ENCODE results near the gene P3H2.

P3H2 gene

DNA sequence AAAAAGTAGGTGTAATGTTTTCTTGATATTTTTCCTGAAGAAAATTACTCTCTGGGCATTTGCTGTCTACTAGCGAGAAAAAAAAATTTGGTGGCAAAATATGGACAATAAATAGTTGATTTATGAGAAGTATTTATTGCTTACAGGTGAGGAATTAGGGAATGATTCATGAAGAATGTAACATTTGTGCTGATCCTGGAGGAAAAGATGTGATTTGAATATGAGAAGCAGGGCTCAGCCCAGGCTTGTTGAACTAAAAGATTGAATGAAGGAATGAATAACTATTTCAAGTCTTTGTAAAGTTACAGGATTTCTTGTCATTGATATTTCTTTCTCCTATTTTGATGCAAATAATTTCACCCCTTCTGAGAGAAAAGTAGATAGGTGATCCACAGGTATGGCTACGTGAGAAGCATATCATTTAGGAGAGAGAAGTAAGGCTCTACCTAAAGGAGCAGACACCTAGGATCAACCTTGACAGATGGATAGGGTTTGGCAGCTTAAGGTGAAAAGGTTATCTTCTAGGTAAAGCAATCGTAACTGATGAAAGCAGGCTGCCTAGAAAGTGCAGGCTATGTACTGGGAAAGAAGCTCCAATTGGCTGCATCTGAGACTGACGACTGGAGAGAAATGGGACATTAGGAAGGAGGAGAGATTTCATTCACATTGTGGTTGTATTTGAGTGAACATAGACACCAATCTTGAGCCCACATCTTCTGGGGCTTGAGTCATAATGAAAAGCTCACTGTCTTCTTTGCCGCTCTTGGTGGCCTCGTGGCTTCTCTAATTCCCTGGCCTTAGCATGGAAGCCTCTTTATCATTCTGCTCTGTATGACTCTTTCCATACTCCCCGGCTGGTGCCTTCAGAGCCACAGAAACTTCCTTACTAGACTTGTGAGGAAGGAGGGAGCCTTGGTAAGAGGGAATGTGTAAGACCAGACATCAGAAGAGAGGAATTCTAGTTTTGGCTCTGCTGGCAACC, 106.5 kb downstream of the P3H2 start:
- peak; percentile 49 for DNase-seq (ENCODE audit: low spot score)

DNA sequence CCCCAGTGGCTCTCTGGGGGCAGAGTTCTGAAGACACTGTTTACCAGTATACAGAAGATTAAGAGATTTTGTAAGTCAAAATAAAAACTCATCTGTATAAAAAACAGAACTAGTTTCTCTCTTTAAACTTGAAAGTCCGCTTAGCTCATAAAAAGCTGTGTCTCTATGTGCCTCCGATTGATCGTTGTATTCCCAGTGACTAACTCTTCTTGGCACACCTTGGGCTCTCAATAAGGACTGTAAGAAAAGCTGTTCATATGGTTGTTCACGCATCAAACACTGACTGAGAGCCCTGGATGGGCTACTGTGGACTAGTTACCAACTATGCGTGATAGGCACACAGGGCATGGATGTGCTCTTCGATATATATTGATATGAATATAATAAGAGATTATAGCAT, 107.9 kb downstream of the P3H2 start:
- peak; percentile 47 for DNase-seq (ENCODE audit: low spot score)

DNA sequence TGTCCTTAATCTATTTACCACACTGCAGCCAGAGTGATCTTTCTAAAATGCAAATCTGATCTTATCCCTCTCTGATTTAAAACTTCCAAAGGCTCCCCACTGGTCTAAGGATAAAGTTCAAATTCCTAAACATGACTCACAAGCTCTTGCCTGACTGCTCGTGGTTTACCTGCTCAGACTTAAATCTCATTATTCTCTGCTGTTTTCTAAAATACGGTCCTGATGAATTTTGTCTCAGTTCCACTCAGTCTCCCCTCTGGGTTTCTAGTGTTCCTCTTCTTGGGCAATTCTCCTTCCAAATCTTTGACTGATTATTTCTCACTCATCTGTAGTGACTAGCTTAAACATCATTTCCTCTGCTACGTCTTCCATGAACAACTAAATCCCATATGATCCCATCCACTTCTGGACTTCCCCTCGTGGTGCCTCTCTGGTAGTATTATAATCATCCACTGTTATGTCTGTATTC, 108.3 kb downstream of the P3H2 start:
- peak; percentile 74 for DNase-seq (ENCODE audit: low spot score)

DNA sequence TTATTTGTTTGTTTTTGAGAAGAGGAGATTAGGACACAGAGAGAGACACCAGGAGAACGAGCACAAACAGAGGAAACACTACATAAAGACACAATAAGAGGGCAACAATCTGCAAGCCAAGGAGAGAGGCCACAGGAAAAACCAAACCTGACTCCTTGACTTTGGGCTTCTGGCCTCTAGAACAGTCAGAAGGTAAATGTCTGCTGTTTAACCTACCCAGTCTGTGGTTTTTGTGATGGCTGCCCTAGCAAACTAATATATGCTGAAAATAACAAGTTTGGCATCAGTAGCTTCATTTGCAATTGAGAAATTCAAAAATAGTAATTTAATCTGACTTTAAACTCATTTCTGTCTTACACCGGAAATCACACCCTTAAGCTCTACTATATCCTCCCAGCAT, 110.2 kb downstream of the P3H2 start:
- DNase-seq (ENCODE audit: low spot score), result no peak

DNA sequence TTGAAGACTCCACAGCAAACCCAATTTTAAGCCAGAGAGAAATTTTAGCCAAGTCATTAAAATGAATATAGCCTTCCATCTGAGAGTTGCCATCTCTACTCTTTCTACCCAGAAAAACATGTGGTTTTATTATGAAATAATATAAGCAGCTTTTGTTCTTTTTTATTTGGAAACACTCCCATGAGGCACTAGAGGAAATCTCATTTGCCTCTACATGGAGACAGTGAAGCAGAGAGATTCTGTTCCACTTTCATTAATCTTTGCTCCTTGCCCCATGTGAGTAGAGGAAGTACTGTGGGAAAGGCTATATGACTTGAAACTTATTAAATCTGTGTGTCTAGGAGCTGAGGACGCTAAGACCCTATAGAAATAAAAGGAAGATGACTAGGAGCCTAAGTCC, 111.1 kb downstream of the P3H2 start:
- no peak for DNase-seq (ENCODE audit: low spot score)

DNA sequence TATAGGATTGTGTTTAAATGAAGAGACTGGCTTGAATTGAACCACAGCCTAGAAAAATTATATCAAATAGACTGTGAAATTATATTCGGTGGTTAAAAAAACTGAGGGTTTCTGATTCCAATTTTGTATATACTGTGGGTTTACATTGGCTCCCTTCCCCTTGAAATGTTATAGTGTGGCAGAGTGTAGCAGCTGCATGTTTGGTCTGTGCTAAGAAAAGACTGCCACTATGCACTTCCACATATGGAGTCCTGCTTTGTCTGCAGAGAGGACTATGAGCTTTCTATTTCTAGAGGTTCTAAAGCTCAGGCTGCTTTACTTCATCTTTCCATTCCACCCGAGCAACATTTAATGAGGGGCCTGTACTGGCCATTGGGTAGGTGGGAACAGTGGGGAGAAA, 112.3 kb downstream of the P3H2 start:
- no peak for DNase-seq (ENCODE audit: low spot score)

DNA sequence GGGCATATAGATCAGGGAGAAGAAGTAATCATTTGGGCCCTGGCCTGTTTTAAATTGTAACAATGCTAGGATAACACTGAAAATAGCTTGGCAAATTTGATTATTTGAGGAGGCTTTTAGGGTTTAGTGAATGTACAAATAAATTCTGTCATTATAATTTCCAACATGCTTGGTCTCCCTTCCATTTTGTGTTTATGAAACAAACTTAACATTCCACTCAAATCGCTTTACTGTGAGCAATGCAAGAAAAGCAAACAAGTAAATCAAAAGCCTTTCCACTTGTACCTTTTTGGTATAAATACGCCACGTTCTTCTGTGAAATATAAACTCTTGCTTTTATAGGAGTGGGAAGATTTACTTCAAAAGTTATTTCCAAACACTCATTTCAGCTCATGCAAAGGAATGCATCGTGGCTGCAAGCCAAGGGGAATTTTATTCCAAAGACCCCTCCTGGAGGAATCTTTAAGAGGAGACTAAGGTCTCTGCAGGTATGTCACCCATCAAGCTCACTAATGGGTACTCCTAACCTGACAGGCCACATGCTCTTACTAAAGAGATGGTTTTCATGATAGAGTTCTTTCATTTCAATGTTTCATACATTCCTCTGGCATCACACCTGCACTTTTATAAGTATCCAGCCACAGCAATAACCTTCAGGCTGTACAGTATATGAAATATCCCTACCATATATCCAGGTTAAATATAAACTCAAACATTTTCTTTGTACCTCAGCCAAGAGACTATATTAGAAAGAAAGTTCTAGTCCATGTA, 115.2 kb downstream of the P3H2 start:
- DNase-seq (ENCODE audit: low spot score), result no peak

DNA sequence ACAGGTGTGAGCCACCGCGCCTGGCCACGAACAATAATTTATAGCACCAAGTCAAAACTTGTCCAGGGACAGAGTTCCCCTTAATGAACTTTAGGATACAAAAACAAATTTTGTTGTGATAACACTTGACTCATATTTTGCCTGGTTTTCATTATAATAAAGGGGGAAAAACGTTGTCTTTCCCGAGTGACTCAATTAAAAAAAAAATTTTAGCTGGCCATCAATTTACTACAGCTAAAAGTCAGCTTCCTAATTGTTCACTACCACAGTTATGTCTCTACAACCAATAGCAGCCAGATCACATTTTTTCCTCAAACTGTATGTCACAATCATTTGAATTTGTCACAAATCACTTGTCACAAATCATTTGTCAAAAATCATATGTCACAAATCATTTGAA, 116.0 kb downstream of the P3H2 start:
- no peak for DNase-seq (ENCODE audit: low spot score)

DNA sequence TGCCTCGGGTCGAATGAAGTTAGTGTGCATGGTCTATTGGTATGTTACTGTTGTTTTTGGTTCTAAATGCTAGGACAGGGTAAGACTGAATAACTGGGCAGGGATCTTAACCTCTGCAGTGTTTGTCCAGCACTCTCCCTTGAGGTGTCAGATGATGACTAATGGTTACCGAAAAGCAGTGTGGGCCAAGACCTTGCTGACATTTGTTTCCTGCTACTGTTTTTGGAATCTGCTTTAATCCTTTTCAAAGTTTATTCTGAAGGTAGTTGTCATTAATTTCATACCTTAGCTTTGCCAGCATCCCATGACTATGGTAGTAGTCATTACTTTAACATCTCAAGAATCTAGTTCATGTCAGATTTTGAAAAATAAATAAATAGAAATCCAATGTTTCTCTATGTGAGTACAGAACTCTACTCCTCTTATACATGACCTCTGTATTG, 117.0 kb downstream of the P3H2 start:
- DNase-seq (ENCODE audit: low spot score), result no peak

DNA sequence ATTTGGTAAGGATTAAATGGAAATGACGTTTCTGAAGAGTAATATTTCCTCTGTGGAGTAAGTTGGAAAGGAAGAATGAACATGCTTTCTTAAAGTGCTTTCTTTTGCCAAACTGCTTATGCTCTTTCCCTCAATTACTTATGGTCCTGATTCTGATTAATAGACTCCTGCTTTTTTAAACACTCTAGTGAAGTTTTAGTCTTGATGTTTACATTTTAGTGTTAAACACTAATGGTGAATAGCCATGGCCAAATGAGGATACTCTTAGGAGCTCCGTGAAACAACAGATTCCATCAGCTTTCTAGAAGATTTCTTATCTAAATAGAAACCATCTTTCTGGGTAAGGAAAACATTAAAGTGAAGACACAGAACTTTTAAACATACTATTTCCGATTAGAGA, 117.6 kb downstream of the P3H2 start:
- DNase-seq (ENCODE audit: low spot score), result no peak

DNA sequence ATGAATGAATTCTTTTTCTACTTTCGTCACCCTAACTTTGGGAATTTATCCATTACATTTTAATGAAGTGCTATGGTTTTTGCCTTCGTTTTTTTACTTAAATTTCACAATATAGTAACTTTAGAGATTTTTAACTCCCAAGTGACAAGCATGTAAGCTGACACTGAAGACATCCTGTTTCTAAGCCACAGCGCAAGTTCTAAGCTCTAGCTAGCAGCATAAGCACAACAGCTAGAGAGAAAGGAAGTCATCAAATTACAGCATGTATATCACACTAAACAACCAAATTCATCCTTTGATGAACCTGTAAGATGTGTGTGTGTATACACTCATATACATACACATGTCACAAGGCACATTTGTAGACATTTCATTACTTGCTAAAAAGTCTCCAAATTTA, 119.3 kb downstream of the P3H2 start:
- no peak for DNase-seq (ENCODE audit: low spot score)

DNA sequence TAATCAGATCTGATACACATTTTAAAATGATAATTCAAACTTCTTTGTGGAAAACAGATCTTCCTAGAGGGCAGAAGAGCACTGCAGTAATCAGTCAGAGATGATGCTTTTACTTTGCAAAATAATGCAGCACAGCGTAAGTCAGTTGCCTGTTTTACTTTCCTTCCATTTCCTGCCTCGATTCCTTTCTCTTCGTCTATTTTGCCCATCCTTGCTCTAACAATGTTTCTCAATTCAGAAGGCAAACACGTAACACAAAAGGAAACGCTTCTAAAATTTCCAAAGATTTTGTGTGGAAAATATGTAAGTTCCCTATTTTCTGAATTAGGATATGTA, 119.9 kb downstream of the P3H2 start:
- DNase-seq (ENCODE audit: low spot score), result no peak

DNA sequence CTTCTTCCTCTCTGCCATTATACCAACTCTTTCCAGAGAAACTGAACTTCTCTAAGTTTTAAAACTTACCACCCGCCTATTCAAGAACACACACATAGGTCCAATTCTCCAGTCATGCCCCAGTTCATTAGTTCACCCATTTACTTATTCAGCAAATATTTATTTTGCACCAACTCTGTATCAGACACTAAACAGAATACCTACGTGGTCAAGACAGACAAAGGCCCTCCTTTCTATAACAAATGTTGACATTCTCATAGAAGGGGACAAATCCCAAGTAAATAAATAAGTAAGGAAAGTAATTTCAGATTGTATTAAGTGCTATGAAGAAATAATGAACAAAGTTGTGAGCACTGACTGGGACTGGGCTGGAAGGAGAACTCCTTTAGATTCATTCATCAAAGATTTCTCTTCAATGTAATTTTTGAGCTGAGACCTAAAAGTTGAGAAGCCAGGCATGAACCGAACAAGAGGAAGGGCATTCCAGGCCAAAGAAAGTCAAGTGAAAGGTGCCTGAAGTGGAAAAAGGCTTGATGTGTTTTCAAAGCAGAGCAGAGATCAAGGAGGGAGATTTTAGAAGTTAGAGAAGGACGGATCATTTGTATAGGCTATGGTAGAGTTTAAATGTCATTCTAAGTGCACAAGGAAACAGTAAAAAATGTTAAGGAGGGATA, 120.4 kb downstream of the P3H2 start:
- no peak for DNase-seq (ENCODE audit: low spot score)

DNA sequence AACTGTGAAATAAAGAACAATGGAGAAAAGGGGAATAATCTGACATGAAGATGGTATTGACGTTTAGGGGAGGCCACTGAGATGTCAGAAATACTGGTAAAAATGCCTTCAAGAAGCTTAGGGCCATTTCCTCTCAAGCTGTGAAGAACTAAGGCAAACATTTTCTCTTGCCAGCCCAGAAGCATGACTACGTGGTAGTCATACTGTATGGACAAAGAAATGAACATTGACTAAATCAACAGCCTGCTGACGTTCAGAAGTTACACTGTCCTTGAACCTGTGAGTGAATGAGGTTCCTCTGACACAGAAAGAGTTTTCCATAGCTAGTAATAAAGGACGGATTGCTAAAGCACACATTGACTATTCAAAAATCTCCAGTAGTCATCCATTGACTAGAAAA, 121.0 kb downstream of the P3H2 start:
- DNase-seq (ENCODE audit: low spot score), result no peak

DNA sequence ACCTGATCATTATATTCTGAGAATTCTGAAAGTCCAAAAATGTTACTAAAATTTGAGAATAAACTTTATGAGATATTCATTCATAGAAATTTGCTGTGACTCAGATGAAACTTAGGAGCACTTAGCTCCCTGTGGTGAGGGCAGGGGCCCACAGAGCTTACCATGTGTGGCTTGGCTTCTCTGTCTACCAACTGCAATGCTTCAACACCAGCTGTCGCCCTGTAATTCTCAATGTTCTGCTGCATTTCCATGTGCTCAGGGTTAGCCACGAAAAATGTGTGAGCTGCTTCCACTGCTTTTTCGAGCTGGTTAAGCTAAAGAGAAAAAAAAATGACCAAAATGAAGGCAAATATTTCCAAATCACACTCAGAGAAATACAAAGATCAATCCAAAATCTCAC, 125.6 kb downstream of the P3H2 start:
- DNase-seq (ENCODE audit: low spot score), result no peak

DNA sequence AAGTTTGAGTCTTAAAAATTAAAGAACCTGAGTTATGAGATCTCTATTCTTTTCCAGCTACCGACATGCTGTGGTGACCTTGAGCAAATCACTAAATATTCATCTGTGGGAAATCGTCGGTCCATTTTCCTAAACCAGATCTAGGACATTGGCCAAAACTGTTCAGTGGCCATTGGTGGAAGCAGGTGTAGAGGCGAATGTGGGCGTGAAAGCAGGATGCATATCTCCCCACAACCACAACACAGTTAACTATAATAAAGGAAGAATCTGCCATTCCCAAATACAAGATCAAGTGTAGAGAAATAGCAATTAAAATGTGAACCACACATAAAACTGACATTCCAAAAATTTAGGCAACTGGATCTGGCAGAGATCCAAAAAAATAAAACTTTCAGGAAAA, 129.9 kb downstream of the P3H2 start:
- no peak for DNase-seq (ENCODE audit: low spot score)

DNA sequence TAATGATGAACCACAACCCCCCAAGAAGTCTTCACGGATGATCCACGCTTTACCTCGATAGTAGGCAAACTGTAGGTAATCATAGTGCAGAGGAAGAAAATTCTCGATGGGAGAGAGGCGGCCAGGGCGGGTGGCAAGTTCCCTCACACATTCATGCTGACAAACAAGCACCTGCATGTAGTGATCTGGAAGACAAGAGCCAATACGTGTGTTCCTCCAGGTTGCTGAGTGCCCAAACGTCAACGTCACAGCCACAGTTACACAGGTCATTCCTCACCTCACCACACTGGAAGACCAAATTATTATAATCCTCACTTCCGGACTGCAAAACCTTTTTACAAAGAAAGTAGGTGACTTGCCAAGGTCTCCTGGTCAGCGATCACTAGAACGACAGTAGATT, 131.8 kb downstream of the P3H2 start:
- no peak for DNase-seq (ENCODE audit: low spot score)

DNA sequence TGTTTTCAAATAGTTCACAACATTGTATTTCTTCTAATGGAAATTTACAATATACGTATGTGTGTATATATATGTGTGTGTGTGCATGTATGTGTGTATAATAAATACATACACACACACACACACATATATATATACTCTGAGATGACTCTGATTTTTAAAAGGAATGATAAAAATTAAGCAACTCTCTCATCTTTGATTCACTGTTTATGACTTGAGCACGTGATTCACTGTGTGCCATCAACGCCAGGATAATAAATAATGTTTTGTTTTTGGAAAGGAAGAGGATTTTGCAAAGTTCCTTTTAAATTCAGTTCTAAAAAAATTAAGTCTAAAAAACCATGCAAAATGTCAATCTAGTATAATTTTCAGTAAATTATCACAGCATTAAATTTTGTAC, 132.4 kb downstream of the P3H2 start:
- DNase-seq (ENCODE audit: low spot score), result no peak

DNA sequence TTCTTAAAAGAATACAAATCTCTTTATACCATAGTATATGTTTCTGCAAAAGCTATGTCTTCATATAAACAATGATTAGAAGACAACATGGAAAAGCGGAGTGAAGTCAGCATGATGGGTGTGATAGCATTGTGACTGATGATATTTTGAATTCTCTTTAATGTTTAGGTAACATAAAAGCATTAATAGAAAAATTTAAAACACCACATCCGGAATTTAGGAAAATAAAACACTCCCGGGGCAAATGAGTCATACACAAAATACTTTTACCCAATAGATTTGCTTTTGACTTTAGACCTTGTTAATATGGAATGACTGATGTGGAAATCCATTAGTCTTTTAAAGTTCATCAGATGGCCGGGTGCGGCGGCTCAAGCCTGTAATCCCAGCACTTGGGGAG, 134.7 kb downstream of the P3H2 start:
- DNase-seq (ENCODE audit: low spot score), result no peak

DNA sequence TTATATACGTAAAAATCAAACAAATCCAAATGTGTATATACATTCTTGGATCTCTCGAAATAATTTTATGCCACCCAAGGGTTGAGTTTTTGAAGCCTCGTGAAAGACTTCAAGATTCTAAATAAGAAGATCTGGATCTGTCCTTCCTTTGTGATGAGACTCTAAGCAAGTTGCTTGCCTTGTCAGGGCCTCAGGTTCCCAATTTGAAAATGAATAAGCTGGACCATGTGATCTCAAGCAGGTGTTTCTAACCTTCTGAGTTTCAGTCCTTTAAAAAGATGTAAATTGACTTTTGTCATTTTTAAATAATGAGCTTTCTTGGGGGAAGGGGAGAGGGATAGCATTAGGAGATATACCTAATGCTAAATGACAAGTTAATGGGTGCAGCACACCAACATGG, 137.1 kb downstream of the P3H2 start:
- no peak for DNase-seq (ENCODE audit: low spot score)

DNA sequence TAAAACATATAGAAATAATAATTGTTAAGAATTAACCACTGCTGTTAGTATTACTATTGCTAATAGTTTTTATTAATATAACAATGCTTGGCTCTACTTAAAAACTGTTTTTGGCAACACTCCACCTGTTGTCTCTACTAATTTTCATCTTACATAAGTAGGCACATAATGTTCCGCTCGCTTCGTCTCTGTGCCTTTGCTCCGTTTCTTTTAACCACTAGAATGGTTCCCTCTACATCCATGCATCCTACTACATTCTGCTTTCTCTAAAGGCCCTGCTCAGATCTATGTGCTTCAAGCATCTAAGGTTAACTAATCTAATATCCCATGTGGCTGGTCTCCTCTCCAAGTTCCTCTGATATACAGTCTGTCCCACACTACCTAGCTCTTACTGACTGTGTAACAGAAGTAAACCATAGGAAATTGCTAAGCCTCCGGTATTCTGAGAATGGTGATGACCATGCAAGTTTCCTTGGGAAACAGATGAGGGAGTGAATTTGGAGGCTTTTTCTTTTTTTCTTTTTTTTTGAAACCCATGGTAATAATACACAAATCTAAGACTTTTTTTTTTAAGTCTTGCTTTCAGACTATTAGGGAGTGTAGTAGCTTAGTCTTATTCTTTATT, 138.3 kb downstream of the P3H2 start:
- DNase-seq (ENCODE audit: low spot score), result no peak

DNA sequence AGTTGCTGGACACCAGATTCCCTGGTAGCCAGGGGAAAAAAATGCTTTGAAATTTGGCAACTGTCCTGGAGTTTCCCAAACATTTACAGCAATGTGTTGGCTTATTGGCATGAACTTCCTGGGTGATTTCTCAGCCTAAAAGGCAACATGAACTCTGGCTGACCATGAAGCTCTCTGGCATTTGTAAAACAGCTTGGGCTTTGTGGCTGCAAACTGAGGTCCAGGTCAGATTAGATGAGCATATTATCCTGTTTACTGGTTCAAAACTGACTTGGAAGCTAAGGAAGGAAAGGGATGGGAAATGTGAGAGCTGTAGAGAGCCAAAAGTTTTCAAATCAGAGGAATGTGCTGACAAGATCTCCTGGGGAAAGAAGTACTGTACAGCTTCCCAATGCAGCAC, 139.0 kb downstream of the P3H2 start:
- DNase-seq (ENCODE audit: low spot score), result no peak
